Astrocyte of the spinal cord (primary cell): ENCODE results near the gene TICAM2.

Experiments used
- DNase-seq: peaks from one replicate; pipeline ENCODE4 v3.0.0; 2011; ENCODE audit warnings: low read depth, low spot score
- H3K4me3 ChIP-seq: 2 replicates; pipeline ENCODE4 v1.5.1; 2011; ENCODE audit warnings: low read depth, mild to moderate bottlenecking, low read length, moderate library complexity
- CTCF ChIP-seq: IDR thresholded peaks from 2 replicates; pipeline ENCODE4 v1.5.1; 2012; ENCODE audit warnings: low read depth, mild to moderate bottlenecking, low read length, inconsistent platforms
- in situ Hi-C: cut with HindIII; loops from 2 replicates; pipeline ENCODE4 v1.10.0; 2017; ENCODE audit warnings: low sequenced_read_pairs

Gene TICAM2

GRCh38 chr5:115577329-115577728 lies 24.9 kb downstream of the TICAM2 start:
- no peak overlapping the region for H3K4me3 ChIP-seq
- TF ChIP-seq CTCF, result no peak
- in situ Hi-C loops, result no loop called here
- no peak for DNase-seq

GRCh38 chr5:115575167-115576070 lies 26.9 kb downstream of the TICAM2 start:
- no peak overlapping the region for H3K4me3 ChIP-seq
- no peak for TF ChIP-seq CTCF
- in situ Hi-C loops, result no loop called here
- peak; percentile 81 for DNase-seq

- no peak for TF ChIP-seq CTCF
- in situ Hi-C loops, result no loop called here
- peak; percentile 84 for DNase-seq
- no peak overlapping the region for H3K4me3 ChIP-seq
Measured at GRCh38 chr5:115573133-115573532, 29.1 kb downstream of the TICAM2 start.

GRCh38 chr5:115571441-115571878 lies 30.8 kb downstream of the TICAM2 start:
- DNase-seq, result peak; percentile 51
- in situ Hi-C loops, result no loop called here

GRCh38 chr5:115568668-115569067 lies 33.6 kb downstream of the TICAM2 start:
- no peak for DNase-seq
- TF ChIP-seq CTCF, result no peak
- in situ Hi-C loops, result no loop called here
- no peak overlapping the region for H3K4me3 ChIP-seq

More at GRCh38 chr5:115571441-115571878, 30.8 kb downstream of the TICAM2 start:
- no peak overlapping the region for H3K4me3 ChIP-seq
- no peak for TF ChIP-seq CTCF

GRCh38 chr5:115565233-115565632 lies 37.0 kb downstream of the TICAM2 start:
- in situ Hi-C loops, result no loop called here
- no peak overlapping the region for H3K4me3 ChIP-seq
- no peak for TF ChIP-seq CTCF
- no peak for DNase-seq
